PC-9 (cell line): ENCODE data around the gene PRDM7. TPM values are rescaled to one million over a fixed set of nuclear protein-coding genes. Genes with fewer than 3 reads are reported as not detected.

Experiments
- BruUV-seq: library from RNA; stranded (reverse); fragments of 400-500 nt; replicated peaks from 2 replicates; lab custom pipeline; 2021; lab: Mats Ljungman, UMichigan
- CTCF ChIA-PET: fragments of 300-600 bp; sonication (Branson Sonifier 250); formaldehyde crosslinking; loops from one replicate; lab custom pipeline; 2022; ENCODE audit warnings: antibody characterized with exemption; lab: Charles Lee
- POLR2A ChIA-PET: fragments of 300-600 bp; sonication (Branson Sonifier 250); formaldehyde crosslinking; loops from one replicate; lab custom pipeline; 2022; ENCODE audit warnings: antibody characterized with exemption; ENCODE audit not compliant: unreplicated experiment; lab: Charles Lee
- DNase-seq, 2 experiments: peaks; one replicate each; pipeline versions ENCODE4 v3.0.0 to v3.0.0-alpha.2; 2015 to 2022; ENCODE audit warnings: mixed read lengths in 1 of 2
- H2AFZ ChIP-seq: fragments of 200-600 bp; sonication (generic); 2 replicates; pipeline ENCODE4 v1.8.1; 2017; ENCODE audit warnings: antibody characterized with exemption
- H3F3A ChIP-seq: fragments of 200-600 bp; sonication (generic); 2 replicates; pipeline ENCODE4 v1.8.1; 2017; ENCODE audit warnings: antibody characterized with exemption, mild to moderate bottlenecking, low read depth; ENCODE audit not compliant: insufficient read depth
- H3K27ac ChIP-seq: fragments of 200-600 bp; sonication (generic); 2 replicates; pipeline ENCODE4 v1.6.1; 2016; ENCODE audit warnings: mixed run types
- H3K27me3 ChIP-seq: fragments of 200-600 bp; sonication (generic); 2 replicates; pipeline ENCODE4 v1.6.1; 2016; ENCODE audit warnings: low read depth, mixed run types; ENCODE audit not compliant: insufficient read depth
- H3K36me3 ChIP-seq: fragments of 200-600 bp; sonication (generic); 2 replicates; pipeline ENCODE4 v1.6.1; 2016; ENCODE audit warnings: low read depth, mixed run types
- H3K4me1 ChIP-seq: fragments of 200-600 bp; sonication (generic); replicated peaks from 2 replicates; pipeline ENCODE4 v1.6.1; 2016; ENCODE audit warnings: mixed run types; ENCODE audit not compliant: insufficient read depth
- H3K4me2 ChIP-seq: fragments of 200-600 bp; sonication (generic); 2 replicates; pipeline ENCODE4 v1.6.1; 2017; ENCODE audit warnings: mixed run types
- H3K4me3 ChIP-seq: fragments of 200-600 bp; sonication (generic); 2 replicates; pipeline ENCODE4 v1.6.1; 2016; ENCODE audit warnings: mixed run types
- H3K79me2 ChIP-seq: fragments of 200-600 bp; sonication (generic); 2 replicates; pipeline ENCODE4 v1.6.1; 2017; ENCODE audit warnings: low read depth, mixed run types
- H3K9me2 ChIP-seq: fragments of 200-600 bp; sonication (generic); 2 replicates; pipeline ENCODE4 v1.8.1; 2017; ENCODE audit warnings: mild to moderate bottlenecking; ENCODE audit not compliant: insufficient read depth
- H3K9me3 ChIP-seq: fragments of 200-600 bp; sonication (generic); 2 replicates; pipeline ENCODE4 v1.8.1; 2016; ENCODE audit warnings: low read depth; ENCODE audit not compliant: insufficient read depth
- H4K20me1 ChIP-seq: fragments of 200-600 bp; sonication (generic); 2 replicates; pipeline ENCODE4 v1.8.1; 2017; ENCODE audit not compliant: insufficient read depth
- CTCF ChIP-seq: fragments of 200-600 bp; sonication (generic); conservative IDR thresholded peaks from 2 replicates; pipeline ENCODE4 v1.6.1; 2017; ENCODE audit warnings: mixed run types, antibody characterized with exemption, mild to moderate bottlenecking, moderate library complexity
- EZH2 ChIP-seq: fragments of 200-600 bp; sonication (generic); IDR thresholded peaks from 2 replicates; pipeline ENCODE4 v1.8.0; 2017; ENCODE audit warnings: antibody characterized with exemption, low read depth
- intact Hi-C: fragments of 100-400 bp; cut with micrococcal nuclease; formaldehyde crosslinking; loops from one replicate; pipeline ENCODE4 v1.10.0; 2022; ENCODE audit not compliant: unreplicated experiment
- total RNA-seq: library from RNA; stranded (reverse); gene quantifications from 2 replicates; pipeline ENCODE4 v1.2.3, GENCODE V29; 2021

The PRDM7 gene
- total RNA-seq, 1 experiment from 2014 or later: not detected

DNA sequence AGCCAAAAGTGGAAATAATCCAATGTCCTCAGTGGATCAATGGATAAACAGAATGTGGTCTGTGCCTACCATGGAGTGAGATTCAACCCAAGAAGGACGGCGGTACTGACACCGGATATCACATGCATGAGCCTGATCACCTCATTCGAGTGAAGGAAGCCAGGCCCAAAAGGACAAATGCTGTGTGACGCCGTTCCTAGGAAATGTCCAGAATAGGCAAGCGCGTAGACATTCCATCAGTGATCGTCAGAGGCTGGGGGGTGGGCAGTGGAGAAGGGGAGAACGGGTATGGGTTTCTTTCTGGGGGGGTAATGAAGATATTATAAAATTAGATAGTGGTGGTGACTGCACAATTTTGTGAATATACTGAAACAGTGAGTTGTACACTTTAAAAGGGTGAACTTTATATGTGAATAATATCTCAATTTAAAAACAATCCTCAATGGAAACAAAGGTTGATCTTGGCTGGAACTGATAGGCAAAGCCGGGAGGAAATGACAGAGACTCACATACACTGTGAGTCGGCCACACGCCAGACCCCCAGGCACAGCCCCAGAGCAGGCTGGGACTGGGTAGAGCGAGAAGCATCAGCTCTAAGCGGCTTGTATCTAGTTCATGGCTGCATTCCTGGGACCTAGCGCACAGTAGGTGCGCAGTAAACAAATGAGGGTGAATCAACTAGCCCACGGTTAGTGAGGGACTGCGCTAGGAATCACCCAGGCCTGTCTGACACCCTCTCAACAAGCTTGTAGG is 61.4 kb downstream of the PRDM7 start:
- Histone ChIP-seq H3K4me1 (peaks cover 9% of the 10 kb centered on the region), H3K27ac (no peak overlapping the region), H3K27me3 (no peaks in the 10 kb centered on the region), H3K79me2 (peaks cover 10% of the 10 kb centered on the region; the same call in 1 of the 2 replicates), H3K4me3 (no peak overlapping the region), H3K9me3 (no peaks in the 10 kb centered on the region), H2AFZ (no peak overlapping the region), H3K4me2 (no peak overlapping the region), H3K9me2 (no peaks in the 10 kb centered on the region), H4K20me1 (no peaks in the 10 kb centered on the region), H3F3A (peaks cover 25% of the 10 kb centered on the region), H3K36me3 (no peaks in the 10 kb centered on the region)
- DNase-seq: no peak
- intact Hi-C loops: no loop called here
- BruUV-seq: no TSS peak
- TF ChIP-seq CTCF: no peak
- TF ChIP-seq EZH2: no peak
- POLR2A ChIA-PET: no interaction called here
- CTCF ChIA-PET: no interaction called here

GRCh38 chr16:90012991-90013745 is 64.0 kb downstream of the PRDM7 start:
- intact Hi-C loops: no loop called here
- Histone ChIP-seq H3K9me3 (no peaks in the 10 kb centered on the region), H3K79me2 (no peaks in the 10 kb centered on the region), H3K27ac (no peak overlapping the region), H3K36me3 (no peaks in the 10 kb centered on the region), H2AFZ (no peak overlapping the region), H3F3A (peaks cover 8% of the 10 kb centered on the region; the same call in 1 of the 2 replicates), H3K9me2 (no peaks in the 10 kb centered on the region), H4K20me1 (no peaks in the 10 kb centered on the region), H3K4me2 (no peak overlapping the region), H3K4me1 (no peaks in the 10 kb centered on the region), H3K4me3 (no peak overlapping the region), H3K27me3 (no peaks in the 10 kb centered on the region)
- no peak for DNase-seq
- TF ChIP-seq CTCF (no peak), EZH2 (no peak)
- BruUV-seq: no TSS peak
- CTCF ChIA-PET: interaction anchor here (0.6 kb wide), 2 partner anchors 38 to 480 kb away, joined by 4 to 10 read pairs; no protein-coding TSS in a partner anchor
- POLR2A ChIA-PET: no interaction called here

DNA sequence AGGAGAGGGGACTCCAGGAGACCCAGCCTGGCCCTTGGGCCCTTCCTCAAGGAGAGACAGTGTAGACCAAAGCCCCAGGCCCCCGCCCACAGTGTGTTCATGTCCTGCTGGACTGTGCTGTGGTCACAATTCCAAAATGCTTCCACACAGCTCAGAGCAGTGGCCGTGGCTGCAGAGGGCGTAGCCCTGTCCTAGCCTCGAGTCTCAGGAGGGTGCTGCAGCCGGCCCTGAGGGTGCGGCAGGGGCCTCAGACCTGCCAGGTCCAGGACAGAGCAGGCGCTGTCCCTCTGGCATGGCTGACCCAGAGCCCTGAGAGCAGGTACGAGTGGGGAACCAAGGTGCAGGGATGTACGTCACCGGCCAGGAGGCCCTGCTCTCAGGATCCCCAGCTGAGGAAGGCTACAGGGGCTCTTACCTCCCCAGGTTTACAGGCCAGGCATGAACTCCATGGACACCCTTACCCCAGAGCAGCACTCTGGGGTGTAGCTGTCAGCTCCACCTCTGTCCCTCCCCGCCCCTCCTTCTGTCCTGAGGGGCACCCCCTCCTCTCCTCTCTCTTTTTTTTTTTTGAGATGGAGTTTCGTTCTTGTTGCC is 65.1 kb downstream of the PRDM7 start:
- CTCF ChIA-PET: no interaction called here
- Histone ChIP-seq H3K9me3 (no peaks in the 10 kb centered on the region), H3K9me2 (no peaks in the 10 kb centered on the region), H2AFZ (no peak overlapping the region), H3K79me2 (no peaks in the 10 kb centered on the region), H3K27me3 (no peaks in the 10 kb centered on the region), H4K20me1 (no peaks in the 10 kb centered on the region), H3K4me3 (no peak overlapping the region), H3K27ac (no peak overlapping the region), H3K4me2 (no peak overlapping the region), H3K4me1 (no peaks in the 10 kb centered on the region), H3F3A (no peaks in the 10 kb centered on the region), H3K36me3 (no peaks in the 10 kb centered on the region)
- TF ChIP-seq EZH2 (no peak), CTCF (no peak)
- intact Hi-C loops: no loop called here
- BruUV-seq: no TSS peak
- POLR2A ChIA-PET: no interaction called here
- no peak for DNase-seq
